Loucy (cell line): ENCODE data around the gene ZDHHC4.

Experiments
- H2AFZ ChIP-seq: fragments of 200-600 bp; sonication (generic); 2 replicates; pipeline ENCODE4 v1.6.0; 2016; ENCODE audit warnings: antibody characterized with exemption, mild to moderate bottlenecking, low read length, moderate library complexity
- H3F3A ChIP-seq: fragments of 200-600 bp; 2 replicates; pipeline ENCODE4 v1.6.0; 2016; ENCODE audit warnings: antibody characterized with exemption, low read depth, mild to moderate bottlenecking
- H3K27me3 ChIP-seq: fragments of 200-600 bp; sonication (generic); 2 replicates; pipeline ENCODE4 v1.6.1; 2014; ENCODE audit warnings: low read length, mild to moderate bottlenecking; ENCODE audit not compliant: insufficient read depth, poor library complexity, severe bottlenecking
- H3K36me3 ChIP-seq: fragments of 200-600 bp; sonication (generic); 2 replicates; pipeline ENCODE4 v1.6.1; 2016; ENCODE audit warnings: low read length; ENCODE audit not compliant: insufficient read depth
- H3K4me1 ChIP-seq: fragments of 200-600 bp; sonication (generic); 2 replicates; pipeline ENCODE4 v1.5.1; 2014; ENCODE audit warnings: low read length, mild to moderate bottlenecking; ENCODE audit not compliant: insufficient read depth, poor library complexity, severe bottlenecking
- H3K4me2 ChIP-seq: fragments of 200-600 bp; sonication (generic); 2 replicates; pipeline ENCODE4 v1.6.0; 2014; ENCODE audit warnings: antibody characterized with exemption, low read length, low read depth, mild to moderate bottlenecking; ENCODE audit not compliant: poor library complexity, severe bottlenecking
- H3K4me3 ChIP-seq: fragments of 200-600 bp; sonication (generic); 2 replicates; pipeline ENCODE4 v1.5.1; 2014; ENCODE audit warnings: low read length, mild to moderate bottlenecking, mixed read lengths; ENCODE audit not compliant: poor library complexity, severe bottlenecking
- H3K79me2 ChIP-seq: fragments of 200-600 bp; sonication (generic); 2 replicates; pipeline ENCODE4 v1.6.1; 2014; ENCODE audit warnings: low read length; ENCODE audit not compliant: insufficient read depth
- H3K9ac ChIP-seq: fragments of 200-600 bp; sonication (generic); 2 replicates; pipeline ENCODE4 v1.6.0; 2014; ENCODE audit warnings: mild to moderate bottlenecking, low read depth, low read length, moderate library complexity; ENCODE audit not compliant: poor library complexity, severe bottlenecking
- H3K9me2 ChIP-seq: fragments of 200-600 bp; sonication (generic); replicated peaks from 2 replicates; pipeline ENCODE4 v1.6.1; 2016; ENCODE audit warnings: low read depth, low read length, mixed read lengths
- H3K9me3 ChIP-seq: fragments of 200-600 bp; sonication (generic); 2 replicates; pipeline ENCODE4 v1.6.1; 2014; ENCODE audit warnings: mild to moderate bottlenecking, antibody characterized with exemption, low read length, low read depth; ENCODE audit not compliant: insufficient read depth
- H4K20me1 ChIP-seq: fragments of 200-600 bp; sonication (generic); 2 replicates; pipeline ENCODE4 v1.6.0; 2014; ENCODE audit warnings: antibody characterized with exemption, low read length, mild to moderate bottlenecking; ENCODE audit not compliant: insufficient read depth, poor library complexity, severe bottlenecking
- CTCF ChIP-seq: fragments of 200-600 bp; sonication (generic); conservative IDR thresholded peaks from 2 replicates; pipeline ENCODE4 v1.5.1; 2014; ENCODE audit warnings: mild to moderate bottlenecking, antibody characterized with exemption, low read length
- EZH2phosphoT487 ChIP-seq: fragments of 200-600 bp; IDR thresholded peaks from 2 replicates; pipeline ENCODE4 v1.6.1; 2018; ENCODE audit warnings: antibody characterized with exemption, mild to moderate bottlenecking, moderate library complexity, borderline replicate concordance

Gene ZDHHC4

GRCh38 chr7:6624246-6624611 is 47.0 kb downstream of the ZDHHC4 start:
- H3F3A ChIP-seq, result no peaks in the 10 kb centered on the region
- no peaks in the 10 kb centered on the region for H3K79me2 ChIP-seq
- no peaks in the 10 kb centered on the region for H4K20me1 ChIP-seq
- no peak for TF ChIP-seq CTCF
- H3K4me1 ChIP-seq, result peaks cover 22% of the 10 kb centered on the region
- no peaks in the 10 kb centered on the region for H3K9me2 ChIP-seq
- H3K4me2 ChIP-seq, result peak overlapping the region; percentile 78
- H3K9ac ChIP-seq, result peak overlapping the region; percentile 70
- peak overlapping the region; percentile 51 for H3K4me3 ChIP-seq
- H3K9me3 ChIP-seq, result no peaks in the 10 kb centered on the region
- H3K27me3 ChIP-seq, result no peaks in the 10 kb centered on the region
- H3K36me3 ChIP-seq, result no peaks in the 10 kb centered on the region; the same call in 1 of the 2 replicates
- peak overlapping the region; percentile 81 for H2AFZ ChIP-seq

DNA sequence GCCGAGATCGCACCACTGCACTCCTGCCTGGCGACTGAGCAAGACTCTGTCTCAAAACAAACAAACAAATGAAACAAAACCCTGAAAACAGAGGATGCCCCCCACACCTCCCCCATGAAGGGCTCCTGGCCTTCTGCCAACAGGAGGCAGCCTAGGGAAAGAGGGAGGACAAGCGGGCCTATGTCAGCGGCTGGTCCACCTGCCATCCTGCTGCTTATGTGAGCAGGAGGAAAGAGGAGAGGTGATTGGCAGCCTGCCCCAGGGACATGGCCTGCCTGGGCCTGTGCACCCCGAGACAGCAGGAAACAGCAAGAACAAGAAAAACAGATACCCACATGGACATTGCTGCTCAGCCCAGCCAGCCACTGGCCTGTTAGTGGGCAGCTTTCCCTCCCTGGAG is 50.8 kb downstream of the ZDHHC4 start:
- Histone ChIP-seq H3K36me3 (no peaks in the 10 kb centered on the region; the same call in 1 of the 2 replicates), H3K9ac (no peak overlapping the region), H3K79me2 (no peaks in the 10 kb centered on the region), H3K9me2 (no peaks in the 10 kb centered on the region), H3K4me3 (no peak overlapping the region), H3K27me3 (no peaks in the 10 kb centered on the region), H3K4me1 (peaks cover 12% of the 10 kb centered on the region), H3K4me2 (no peak overlapping the region), H3F3A (no peaks in the 10 kb centered on the region), H3K9me3 (no peaks in the 10 kb centered on the region), H2AFZ (no peak overlapping the region), H4K20me1 (no peaks in the 10 kb centered on the region)
- no peak for TF ChIP-seq CTCF
- no peak for TF ChIP-seq EZH2phosphoT487

GRCh38 chr7:6630007-6630849 is 53.0 kb downstream of the ZDHHC4 start:
- H3K79me2 ChIP-seq, result no peaks in the 10 kb centered on the region
- no peaks in the 10 kb centered on the region for H3F3A ChIP-seq
- no peaks in the 10 kb centered on the region for H3K9me3 ChIP-seq
- H4K20me1 ChIP-seq, result no peaks in the 10 kb centered on the region
- H2AFZ ChIP-seq, result no peak overlapping the region
- TF ChIP-seq CTCF, result no peak
- TF ChIP-seq EZH2phosphoT487, result no peak
- no peak overlapping the region for H3K4me3 ChIP-seq
- H3K4me1 ChIP-seq, result no peaks in the 10 kb centered on the region
- no peak overlapping the region for H3K4me2 ChIP-seq
- H3K9me2 ChIP-seq, result no peaks in the 10 kb centered on the region
- H3K27me3 ChIP-seq, result no peaks in the 10 kb centered on the region
- no peak overlapping the region for H3K9ac ChIP-seq
- no peaks in the 10 kb centered on the region for H3K36me3 ChIP-seq
